Activated B cell treated with CpG ODN at 0.5 μM for 24 hours (primary cell): ENCODE measurements around the gene CREB3L2. TPM values are rescaled to one million over a fixed set of nuclear protein-coding genes. Genes with fewer than 3 reads are reported as not detected.

Experiments
- ATAC-seq: fragments of 200-7000 bp; cut with Tn5 transposase; one replicate; pipeline ENCODE4 v1.10.0; 2021; ENCODE audit warnings: low read depth, mild to moderate bottlenecking, moderate library complexity
- CTCF ChIA-PET: fragments of 350-600 bp; sonication (Branson Sonifier 250); formaldehyde crosslinking; loops from one replicate; lab custom pipeline; 2021; ENCODE audit warnings: antibody characterized with exemption; lab: Charles Lee
- POLR2A ChIA-PET: fragments of 350-600 bp; sonication (Branson Sonifier 250); formaldehyde crosslinking; loops from one replicate; lab custom pipeline; 2021; ENCODE audit warnings: antibody characterized with exemption; lab: Charles Lee
- DNase-seq: peaks from one replicate; pipeline ENCODE4 v3.0.0; 2022
- H3K27ac Mint-ChIP-seq: one replicate; pipeline ENCODE4 v1.8.0; 2020; ENCODE audit warnings: mixed read lengths
- H3K27me3 Mint-ChIP-seq: one replicate; pipeline ENCODE4 v1.8.0; 2021; ENCODE audit warnings: mixed read lengths
- H3K36me3 Mint-ChIP-seq: one replicate; pipeline ENCODE4 v1.8.0; 2021; ENCODE audit warnings: low read depth, mixed read lengths
- H3K4me1 Mint-ChIP-seq: one replicate; pipeline ENCODE4 v1.8.0; 2021; ENCODE audit warnings: mixed read lengths
- H3K4me3 Mint-ChIP-seq: one replicate; pipeline ENCODE4 v1.8.0; 2020; ENCODE audit warnings: mild to moderate bottlenecking, mixed read lengths
- H3K9me3 Mint-ChIP-seq: one replicate; pipeline ENCODE4 v1.8.0; 2020; ENCODE audit warnings: mixed read lengths
- intact Hi-C: fragments of 100-400 bp; cut with micrococcal nuclease; formaldehyde crosslinking; loops from one replicate; pipeline ENCODE4 v1.15.1; 2024
- total RNA-seq: library from RNA; stranded (reverse); gene quantifications from 2 replicates; pipeline ENCODE4 v1.2.3, GENCODE V29; 2022
- TF ChIP-seq, protein P1 (sequence below): fragments of 200-600 bp; IDR thresholded peaks from one replicate; pipeline ENCODE4 v1.8.0; 2022; ENCODE audit warnings: antibody characterized with exemption, mild to moderate bottlenecking

Gene CREB3L2
- total RNA-seq, 1 donor from 2014 or later: 21.7 TPM

- DNase-seq (no peak), ATAC-seq (no peak)
- H3K27ac Mint-ChIP-seq: no peak overlapping the region
- H3K36me3 Mint-ChIP-seq: peaks cover 8% of the 10 kb centered on the region
- H3K9me3 Mint-ChIP-seq: no peaks in the 10 kb centered on the region
- no peaks in the 10 kb centered on the region for H3K27me3 Mint-ChIP-seq
- TF ChIP-seq, protein P1, sequence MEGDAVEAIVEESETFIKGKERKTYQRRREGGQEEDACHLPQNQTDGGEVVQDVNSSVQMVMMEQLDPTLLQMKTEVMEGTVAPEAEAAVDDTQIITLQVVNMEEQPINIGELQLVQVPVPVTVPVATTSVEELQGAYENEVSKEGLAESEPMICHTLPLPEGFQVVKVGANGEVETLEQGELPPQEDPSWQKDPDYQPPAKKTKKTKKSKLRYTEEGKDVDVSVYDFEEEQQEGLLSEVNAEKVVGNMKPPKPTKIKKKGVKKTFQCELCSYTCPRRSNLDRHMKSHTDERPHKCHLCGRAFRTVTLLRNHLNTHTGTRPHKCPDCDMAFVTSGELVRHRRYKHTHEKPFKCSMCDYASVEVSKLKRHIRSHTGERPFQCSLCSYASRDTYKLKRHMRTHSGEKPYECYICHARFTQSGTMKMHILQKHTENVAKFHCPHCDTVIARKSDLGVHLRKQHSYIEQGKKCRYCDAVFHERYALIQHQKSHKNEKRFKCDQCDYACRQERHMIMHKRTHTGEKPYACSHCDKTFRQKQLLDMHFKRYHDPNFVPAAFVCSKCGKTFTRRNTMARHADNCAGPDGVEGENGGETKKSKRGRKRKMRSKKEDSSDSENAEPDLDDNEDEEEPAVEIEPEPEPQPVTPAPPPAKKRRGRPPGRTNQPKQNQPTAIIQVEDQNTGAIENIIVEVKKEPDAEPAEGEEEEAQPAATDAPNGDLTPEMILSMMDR: no peak
- ChIA-PET CTCF (interaction anchor here (1.7 kb wide), 1 partner anchor 52 kb away, joined by 4 read pairs; no protein-coding TSS in a partner anchor), POLR2A (no interaction called here)
- H3K4me1 Mint-ChIP-seq: peaks cover 3% of the 10 kb centered on the region
- H3K4me3 Mint-ChIP-seq: no peak overlapping the region
- intact Hi-C loops: no loop called here
Measured at GRCh38 chr7:137953043-137953664, 48.7 kb downstream of the CREB3L2 start.

- ATAC-seq (no peak), DNase-seq (no peak)
- Mint-ChIP-seq H3K27ac (no peak overlapping the region), H3K4me1 (peaks cover 3% of the 10 kb centered on the region), H3K36me3 (peaks cover 8% of the 10 kb centered on the region), H3K9me3 (no peaks in the 10 kb centered on the region), H3K27me3 (no peaks in the 10 kb centered on the region), H3K4me3 (no peak overlapping the region)
- POLR2A ChIA-PET: no interaction called here
- CTCF ChIA-PET: no interaction called here
- intact Hi-C loops: no loop called here
- TF ChIP-seq, protein P1: no peak
Measured at GRCh38 chr7:137952426-137952805, 49.5 kb downstream of the CREB3L2 start.

- intact Hi-C loops: no loop called here
- Mint-ChIP-seq H3K4me3 (no peak overlapping the region), H3K9me3 (no peaks in the 10 kb centered on the region), H3K27me3 (no peaks in the 10 kb centered on the region), H3K36me3 (peaks cover 3% of the 10 kb centered on the region), H3K4me1 (no peaks in the 10 kb centered on the region), H3K27ac (no peak overlapping the region)
- ATAC-seq: no peak
- TF ChIP-seq, protein P1: no peak
- ChIA-PET CTCF (no interaction called here), POLR2A (no interaction called here)
- DNase-seq: no peak
Measured at GRCh38 chr7:137951700-137952425, 50.0 kb downstream of the CREB3L2 start.

GRCh38 chr7:137950967-137951366, 50.9 kb downstream of the CREB3L2 start:
- intact Hi-C loops: no loop called here
- POLR2A ChIA-PET: no interaction called here
- Mint-ChIP-seq H3K27ac (no peak overlapping the region), H3K27me3 (no peaks in the 10 kb centered on the region), H3K36me3 (peaks cover 3% of the 10 kb centered on the region), H3K4me3 (no peak overlapping the region), H3K4me1 (no peaks in the 10 kb centered on the region), H3K9me3 (no peaks in the 10 kb centered on the region)
- CTCF ChIA-PET: no interaction called here
- ATAC-seq (no peak), DNase-seq (no peak)
- TF ChIP-seq, protein P1: no peak

DNA sequence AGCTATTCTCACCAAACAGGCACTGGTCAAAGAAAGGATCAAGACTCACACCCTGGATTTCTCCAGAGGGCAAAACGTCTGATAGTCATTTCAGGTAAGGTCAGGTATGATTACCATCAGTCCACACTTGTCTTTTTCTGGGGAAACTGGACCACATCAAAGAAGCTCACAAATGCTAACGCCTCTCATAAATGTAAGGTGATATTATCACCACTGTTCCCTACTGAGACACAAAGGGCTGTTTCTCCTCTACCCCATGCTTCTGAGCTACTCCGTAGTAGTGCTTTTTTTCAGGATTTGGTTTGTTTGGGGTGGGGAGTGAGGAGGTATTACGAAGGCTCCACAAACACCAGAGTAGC, 51.6 kb downstream of the CREB3L2 start:
- Mint-ChIP-seq H3K27me3 (no peaks in the 10 kb centered on the region), H3K27ac (no peak overlapping the region), H3K4me1 (no peaks in the 10 kb centered on the region), H3K4me3 (no peak overlapping the region), H3K36me3 (peaks cover 3% of the 10 kb centered on the region), H3K9me3 (no peaks in the 10 kb centered on the region)
- no peak for DNase-seq
- TF ChIP-seq, protein P1: no peak
- ChIA-PET POLR2A (no interaction called here), CTCF (no interaction called here)
- intact Hi-C loops: no loop called here
- no peak for ATAC-seq
